GM21390 (cell line): ENCODE results near the gene AFF3.
A peak's percentile ranks its signal among the peaks of the same experiment; 100 is the strongest.

Source experiments
- ATAC-seq: cut with Tn5 transposase; IDR thresholded peaks from one replicate; pipeline ENCODE4 v1.9.1; 2021; ENCODE audit not compliant: unreplicated experiment

The AFF3 gene

DNA sequence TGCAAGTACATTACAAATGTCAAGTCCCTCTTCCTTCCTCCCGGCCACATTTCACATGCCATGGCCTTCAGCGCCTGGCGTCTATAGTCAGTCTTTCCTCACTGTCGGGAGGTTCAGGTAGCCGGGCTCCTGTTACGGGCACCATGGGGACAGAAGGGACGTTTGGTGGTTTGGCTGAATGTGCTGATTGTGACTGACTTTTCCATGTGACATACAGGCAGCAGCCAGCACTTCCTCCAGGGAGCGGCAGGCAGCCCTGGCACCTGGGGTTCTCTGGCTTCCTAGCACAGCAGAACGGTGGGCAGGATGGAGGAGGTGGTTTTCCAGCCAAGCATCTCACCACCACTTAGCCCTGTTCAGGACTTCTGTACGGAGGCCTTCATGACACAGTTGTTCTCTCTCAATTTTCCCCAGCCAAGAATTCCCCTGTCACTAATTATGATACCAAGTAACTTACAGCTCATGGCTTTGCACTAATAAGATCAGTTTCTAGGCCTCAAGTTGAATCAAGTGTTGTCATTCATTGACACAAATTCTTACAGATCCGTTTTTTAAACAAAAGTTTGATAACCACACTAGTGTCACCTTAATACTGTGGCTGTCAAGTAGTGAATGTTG, 568.6 kb downstream of the AFF3 start:
- ATAC-seq, result no peak

DNA sequence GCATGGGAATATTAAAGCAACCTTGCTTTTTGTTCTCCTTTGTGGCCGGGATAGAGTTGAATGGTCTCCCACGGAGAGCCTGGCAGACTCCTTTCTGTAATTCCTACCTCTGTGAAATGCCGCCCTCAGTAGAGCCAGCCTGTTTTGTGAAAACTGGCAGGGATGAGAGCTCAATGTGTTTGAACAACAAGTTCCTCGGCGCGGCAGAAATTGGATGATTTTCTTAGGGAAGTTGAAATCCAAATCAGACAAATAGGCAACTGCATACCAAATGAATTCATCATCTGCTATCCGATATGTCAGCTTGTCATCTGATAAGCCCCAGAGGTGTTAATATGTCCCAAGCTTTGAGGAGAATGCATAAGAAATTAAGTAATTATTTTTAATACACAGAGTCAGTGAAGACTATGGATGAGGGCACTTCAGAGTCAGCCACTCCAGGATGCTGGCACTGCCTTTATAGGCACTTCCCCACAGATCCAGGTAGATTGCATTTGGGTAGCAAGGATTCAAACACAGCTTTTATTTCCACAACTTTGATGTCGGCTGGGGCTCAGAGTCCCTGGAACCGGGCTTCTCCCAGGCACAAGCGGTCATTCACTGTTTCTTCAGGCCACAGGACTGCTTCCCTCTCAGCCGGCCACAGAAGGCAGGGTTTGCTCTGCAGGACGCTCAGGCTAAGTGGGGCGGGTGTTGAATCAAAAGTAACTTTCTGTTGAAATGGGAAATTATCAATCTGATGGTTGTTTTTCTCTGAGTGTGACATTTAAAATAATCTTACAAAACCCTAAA, 569.8 kb downstream of the AFF3 start:
- ATAC-seq, result no peak

DNA sequence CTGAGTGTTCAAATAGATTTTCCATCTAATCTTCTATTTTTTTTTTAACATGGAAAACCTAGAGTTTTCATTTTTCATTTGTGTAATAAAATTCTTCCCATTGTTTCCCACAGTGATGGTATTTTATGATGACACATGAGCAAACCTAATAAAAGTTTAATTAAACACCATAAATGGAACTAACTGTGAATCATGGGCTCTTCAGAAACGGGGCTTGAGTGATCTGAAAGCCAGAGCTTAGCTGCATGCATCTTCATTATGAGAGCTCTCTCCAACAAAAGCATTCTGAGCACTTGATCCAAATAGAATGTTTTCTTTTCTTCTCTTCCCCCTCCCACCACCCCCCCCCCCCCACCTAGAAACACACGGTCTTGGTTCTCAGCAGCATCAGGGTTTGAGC, 570.4 kb downstream of the AFF3 start:
- ATAC-seq, result no peak

DNA sequence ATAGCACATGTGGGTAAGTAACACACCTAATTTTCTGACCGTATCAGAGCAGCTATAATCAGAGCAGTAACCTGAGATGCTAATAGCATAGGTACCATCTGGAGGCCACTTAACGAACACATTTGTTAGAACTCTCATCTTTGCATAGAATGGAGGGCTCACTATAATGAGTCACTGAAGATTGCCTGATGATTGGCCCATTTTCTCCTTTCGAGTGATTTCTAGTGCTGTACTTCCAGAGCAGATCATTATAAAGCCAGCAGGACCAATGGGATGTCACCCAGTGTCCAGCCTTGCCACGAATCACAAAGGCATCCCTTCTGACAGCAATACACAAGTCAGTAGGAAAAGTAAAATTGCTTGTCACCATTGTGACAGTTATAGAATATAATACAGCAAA, 570.9 kb downstream of the AFF3 start:
- ATAC-seq, result no peak

GRCh38 chr2:99571021-99571420, 571.4 kb downstream of the AFF3 start:
- no peak for ATAC-seq

- no peak for ATAC-seq
These were observed 573.0 kb downstream of the AFF3 start for GRCh38 chr2:99569386-99569785.

GRCh38 chr2:99565227-99565626, 577.2 kb downstream of the AFF3 start:
- ATAC-seq, result no peak

- no peak for ATAC-seq
These were observed 579.9 kb downstream of the AFF3 start for GRCh38 chr2:99562516-99562915.

DNA sequence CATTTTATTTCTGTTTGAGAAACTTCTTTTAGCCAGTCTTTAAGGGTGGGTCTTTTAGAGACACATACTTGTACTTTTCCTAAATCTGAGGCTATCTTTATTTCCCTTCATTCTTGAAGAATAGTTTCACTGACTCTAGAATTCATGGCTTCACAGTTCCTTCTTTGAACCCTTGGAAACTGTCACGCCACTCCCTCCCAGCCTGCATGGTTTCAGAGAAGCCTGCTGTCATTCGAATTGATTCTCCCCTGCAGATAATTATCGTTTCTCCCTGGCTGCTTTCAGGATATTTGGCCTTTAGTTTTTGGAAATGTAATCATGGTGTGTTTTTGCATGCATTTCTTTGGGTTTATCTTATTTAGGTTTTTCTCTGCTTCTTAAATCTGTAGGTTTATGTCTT, 580.6 kb downstream of the AFF3 start:
- ATAC-seq, result no peak

DNA sequence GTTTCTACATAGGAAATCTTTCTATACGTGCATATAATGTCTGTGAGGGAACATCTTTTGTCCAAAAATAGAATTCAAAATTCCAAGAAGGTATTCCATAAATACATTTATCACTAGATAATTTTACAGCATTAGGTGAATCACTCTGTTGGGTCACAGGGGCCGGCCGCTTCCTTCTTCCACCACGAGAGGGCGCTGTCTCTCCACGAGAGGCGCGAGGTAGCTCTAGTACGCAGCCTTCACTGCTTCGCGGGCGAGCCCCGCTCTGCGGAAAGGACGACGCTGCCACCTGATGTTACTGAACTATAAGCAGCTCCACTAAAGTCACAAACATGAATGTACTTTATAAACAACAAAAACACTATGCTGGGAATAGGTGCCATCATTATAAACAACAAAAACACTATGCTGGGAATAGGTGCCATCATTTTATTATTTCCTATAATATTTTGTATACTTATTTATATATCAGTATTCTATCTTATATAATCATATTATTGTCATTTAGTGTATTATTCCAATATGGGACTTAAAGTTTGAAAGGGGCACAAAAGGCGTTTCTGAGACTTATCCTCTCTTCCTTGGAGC, 583.2 kb downstream of the AFF3 start:
- peak; percentile 75 for ATAC-seq

- no peak for ATAC-seq
These were observed 587.0 kb downstream of the AFF3 start for GRCh38 chr2:99555404-99555803.

- ATAC-seq, result no peak
These were observed 587.5 kb downstream of the AFF3 start for GRCh38 chr2:99554871-99555270.

DNA sequence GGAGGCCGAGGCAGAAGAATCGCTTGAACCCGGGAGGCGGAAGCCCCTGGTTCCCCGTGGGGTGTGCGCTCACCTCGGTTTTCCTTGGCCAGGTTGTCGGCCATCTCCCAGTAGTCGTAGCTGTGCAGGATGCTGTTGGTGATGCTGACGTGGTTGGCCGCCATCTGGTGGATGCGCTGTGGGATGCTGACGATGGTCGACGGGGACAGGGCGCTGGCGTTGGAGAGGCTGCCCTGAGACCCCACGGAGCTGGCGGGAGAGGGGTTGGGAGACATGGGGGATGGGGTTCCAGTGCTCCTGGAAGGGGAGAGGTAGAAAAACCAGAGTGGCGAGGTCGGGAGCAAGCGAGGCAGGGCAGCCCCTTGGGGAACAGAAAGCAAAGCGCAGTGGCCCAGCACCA, 588.2 kb downstream of the AFF3 start:
- ATAC-seq, result no peak

GRCh38 chr2:99552529-99552928, 589.9 kb downstream of the AFF3 start:
- no peak for ATAC-seq

- no peak for ATAC-seq
These were observed 592.0 kb downstream of the AFF3 start for GRCh38 chr2:99550368-99550767.

DNA sequence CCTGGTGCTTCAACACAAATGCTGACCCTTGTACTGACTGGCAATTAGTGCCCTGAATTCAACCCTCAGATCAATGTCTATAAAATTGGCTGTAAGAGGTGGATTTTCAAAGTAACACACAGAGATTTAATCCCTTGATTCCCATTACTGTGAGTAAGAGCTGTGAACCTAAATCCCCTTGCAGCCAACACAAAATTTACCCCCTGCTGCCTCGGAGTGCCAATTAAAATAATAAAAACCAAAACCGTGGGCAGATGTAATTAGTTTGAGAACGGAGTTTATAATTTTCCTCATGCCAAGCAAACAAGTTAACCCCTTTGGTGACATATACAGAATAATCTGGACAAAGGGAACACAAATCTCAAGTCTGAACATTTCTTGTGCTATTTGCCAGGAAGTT, 596.8 kb downstream of the AFF3 start:
- no peak for ATAC-seq

GRCh38 chr2:99545066-99545465, 597.3 kb downstream of the AFF3 start:
- ATAC-seq, result no peak

- no peak for ATAC-seq
These were observed 597.8 kb downstream of the AFF3 start for GRCh38 chr2:99544608-99545007.

DNA sequence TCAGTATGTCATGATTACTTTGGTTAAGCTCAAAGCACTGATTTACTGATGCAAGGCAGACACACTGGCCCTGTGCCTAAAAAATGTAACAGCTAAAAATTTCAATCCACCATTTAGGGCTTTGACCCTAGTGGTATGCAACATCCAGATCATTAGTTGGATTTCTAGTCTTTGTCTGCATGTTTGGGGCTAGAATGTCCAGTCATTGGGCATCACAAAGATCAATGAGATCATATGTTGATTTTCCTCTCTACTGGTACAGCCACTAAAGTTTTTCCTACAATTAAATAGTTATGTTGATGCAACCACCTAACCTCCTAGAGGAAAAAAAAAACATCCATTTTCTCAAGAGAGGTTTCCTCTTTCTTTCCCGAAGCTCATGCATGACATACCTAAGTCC, 599.1 kb downstream of the AFF3 start:
- ATAC-seq, result no peak

- ATAC-seq, result no peak
These were observed 604.4 kb downstream of the AFF3 start for GRCh38 chr2:99537910-99538485.

- no peak for ATAC-seq
These were observed 618.3 kb downstream of the AFF3 start for GRCh38 chr2:99524056-99524455.

- no peak for ATAC-seq
These were observed 620.2 kb downstream of the AFF3 start for GRCh38 chr2:99522157-99522556.
